ENCODE results near the gene TMEM218. TPM values are rescaled to one million over a fixed set of nuclear protein-coding genes. Genes with fewer than 3 reads are reported as not detected.

The TMEM218 gene
- total RNA-seq, 1 donor from 2014 or later: 23.1 TPM

- DNase-seq: no peak
Measured at GRCh38 chr11:125129316-125129993, 18.0 kb upstream of the TMEM218 start.

- DNase-seq: no peak
Measured at GRCh38 chr11:125128450-125128849, 17.0 kb upstream of the TMEM218 start.

- DNase-seq: no peak
Measured at GRCh38 chr11:125124618-125124992, 13.2 kb upstream of the TMEM218 start.

- DNase-seq: no peak
Measured at GRCh38 chr11:125123947-125124617, 12.7 kb upstream of the TMEM218 start.

DNA sequence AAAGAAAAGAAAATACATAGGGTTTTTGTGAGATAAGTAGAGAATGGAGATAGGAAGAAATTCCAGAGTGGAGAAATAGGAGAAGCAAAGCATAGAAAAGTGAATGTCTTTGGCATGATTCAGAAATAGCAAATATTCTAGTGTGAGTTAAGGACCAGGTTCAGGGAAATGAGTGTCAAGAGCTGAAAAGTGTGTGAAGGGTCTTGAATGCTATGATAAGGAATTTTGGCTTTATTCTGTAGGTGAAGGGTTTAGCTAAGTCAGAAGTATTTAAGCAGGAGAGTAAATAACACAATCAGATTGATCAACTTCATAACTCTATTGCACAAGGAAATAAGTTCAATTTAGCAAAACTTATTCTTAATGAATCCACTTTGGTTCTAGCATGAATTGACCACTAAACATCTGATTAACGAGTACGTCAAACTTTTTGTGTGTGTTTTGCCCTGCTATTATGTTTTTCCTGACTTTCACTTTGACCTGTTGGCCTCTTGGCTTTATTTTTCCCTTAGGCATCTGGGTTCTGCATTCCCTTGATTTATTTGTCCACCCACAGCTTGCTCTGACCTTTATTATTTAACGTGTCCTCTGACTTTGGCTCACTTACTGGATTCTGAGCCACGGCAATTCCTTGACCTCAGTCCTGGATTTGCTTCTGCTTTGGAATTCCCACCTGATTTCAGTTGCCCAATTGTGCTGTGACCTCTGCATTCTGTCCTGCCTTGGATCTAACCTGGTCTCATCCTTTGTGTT, 11.9 kb upstream of the TMEM218 start:
- DNase-seq: no peak

DNA sequence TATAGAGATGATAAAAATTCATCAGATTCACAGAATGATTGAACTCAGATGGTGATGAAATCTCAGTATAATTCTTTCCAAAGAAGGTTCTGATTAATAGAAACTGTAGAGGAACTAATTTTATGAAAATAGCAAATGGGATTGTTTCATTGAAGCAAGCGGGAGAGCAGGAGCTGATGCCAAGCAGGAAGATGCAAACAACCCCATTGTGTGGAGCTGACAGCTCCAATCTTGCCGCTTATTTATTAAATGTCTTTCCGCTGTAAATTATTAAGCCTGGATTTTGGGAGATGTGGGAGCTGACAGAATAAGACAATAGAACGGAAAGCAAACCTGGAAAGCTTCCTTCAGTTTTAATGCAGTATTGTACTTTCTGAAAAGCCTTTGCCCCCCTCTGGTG, 6.0 kb upstream of the TMEM218 start:
- no peak for DNase-seq

DNA sequence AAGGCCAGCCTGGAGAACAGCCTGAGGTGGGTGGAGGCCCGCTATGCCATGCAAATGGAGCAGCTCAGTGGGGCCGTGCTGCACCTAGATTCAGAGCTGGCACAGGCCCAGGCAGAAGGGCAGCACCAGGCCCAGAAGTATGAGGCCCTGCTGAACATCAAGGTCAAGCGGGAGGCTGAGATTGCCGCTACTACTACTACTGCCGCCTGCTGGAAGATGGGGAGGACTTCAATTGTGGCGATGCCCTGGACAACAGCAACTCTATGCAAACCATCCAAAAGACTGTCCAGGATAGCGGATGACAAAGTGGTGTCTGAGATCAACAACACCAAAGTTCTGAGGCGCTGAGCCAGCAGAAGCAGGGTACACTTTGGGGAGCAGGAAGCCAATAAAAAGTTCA, 3.1 kb upstream of the TMEM218 start:
- no peak for DNase-seq

DNA sequence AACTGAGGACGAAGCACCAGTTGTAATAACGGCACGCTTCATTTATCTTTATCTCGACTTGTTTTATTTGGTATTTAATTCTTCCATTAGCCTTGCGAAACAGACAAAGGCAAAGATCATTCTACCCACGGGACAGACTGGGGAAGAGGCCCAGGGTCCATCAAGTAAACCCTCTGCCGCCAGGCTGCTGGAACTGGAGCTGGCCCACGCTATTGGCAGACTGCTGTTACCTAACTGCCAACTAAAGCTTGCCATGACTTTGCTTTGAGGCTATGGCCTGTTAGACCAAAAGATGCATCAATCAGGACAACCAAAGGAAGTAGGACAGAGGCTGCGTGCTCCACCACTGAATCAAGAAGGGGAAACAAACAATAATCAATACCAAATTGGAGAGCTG, 780 bp upstream of the TMEM218 start:
- no peak for DNase-seq

GRCh38 chr11:125111001-125111342, 454 bp downstream of the TMEM218 start:
- DNase-seq: no peak

DNA sequence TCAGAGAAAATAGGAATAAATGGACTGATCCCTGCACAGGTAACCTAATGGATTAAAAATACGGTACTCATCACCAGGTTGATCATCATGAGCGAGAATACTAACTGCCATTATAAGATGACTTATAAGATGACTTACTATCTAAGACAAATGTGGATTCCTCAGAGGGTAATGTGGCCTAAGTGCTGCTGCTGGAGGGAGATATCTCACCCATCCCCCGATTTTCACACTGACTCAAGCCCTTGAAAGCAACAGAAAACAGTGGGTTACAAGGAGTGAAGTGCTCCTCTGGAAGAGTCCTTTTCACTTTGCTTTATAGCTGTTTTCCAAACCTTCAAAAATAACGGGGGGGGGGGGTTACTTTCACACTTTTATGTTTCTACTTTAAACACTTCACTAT, 920 bp downstream of the TMEM218 start:
- DNase-seq: no peak

DNA sequence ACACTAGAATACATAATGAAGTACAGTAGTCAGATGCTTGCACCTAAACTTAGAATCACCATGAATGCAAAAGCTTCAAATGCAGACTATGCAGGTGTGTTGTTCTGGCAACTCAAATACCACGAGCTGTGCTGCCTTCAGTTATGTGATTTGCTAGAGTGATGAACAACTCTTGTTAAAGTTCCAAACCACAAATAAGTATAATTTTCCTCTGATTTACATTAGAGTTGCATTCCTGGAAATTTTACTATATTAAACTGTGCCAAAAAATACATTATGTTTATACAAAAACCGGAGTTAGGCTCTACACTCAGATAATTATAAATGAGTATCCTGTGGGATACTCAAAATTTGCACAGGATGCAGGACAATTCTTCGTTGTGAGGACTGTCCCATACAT, 3.0 kb downstream of the TMEM218 start:
- DNase-seq: no peak

GRCh38 chr11:125105926-125106325, 5.5 kb downstream of the TMEM218 start:
- no peak for DNase-seq

DNA sequence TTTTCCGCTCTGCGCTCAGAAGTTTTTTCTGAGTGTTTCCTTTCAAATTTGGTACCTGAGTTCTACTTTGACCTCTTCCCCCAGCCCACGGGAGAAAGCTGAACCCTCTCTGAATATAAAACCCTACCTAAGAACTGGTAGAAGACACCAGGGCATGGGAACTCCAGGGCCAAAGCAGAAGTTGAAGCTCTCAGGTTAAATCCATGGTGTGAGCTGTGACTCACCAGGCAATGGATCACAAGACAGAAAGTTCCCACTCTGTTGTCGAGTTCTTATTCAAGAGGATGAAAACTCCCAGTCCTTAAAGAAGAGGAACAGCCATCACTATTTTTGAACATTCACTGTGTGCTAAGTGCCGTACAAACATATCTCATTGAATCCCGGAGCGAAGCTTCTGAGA, 8.9 kb downstream of the TMEM218 start:
- no peak for DNase-seq

DNA sequence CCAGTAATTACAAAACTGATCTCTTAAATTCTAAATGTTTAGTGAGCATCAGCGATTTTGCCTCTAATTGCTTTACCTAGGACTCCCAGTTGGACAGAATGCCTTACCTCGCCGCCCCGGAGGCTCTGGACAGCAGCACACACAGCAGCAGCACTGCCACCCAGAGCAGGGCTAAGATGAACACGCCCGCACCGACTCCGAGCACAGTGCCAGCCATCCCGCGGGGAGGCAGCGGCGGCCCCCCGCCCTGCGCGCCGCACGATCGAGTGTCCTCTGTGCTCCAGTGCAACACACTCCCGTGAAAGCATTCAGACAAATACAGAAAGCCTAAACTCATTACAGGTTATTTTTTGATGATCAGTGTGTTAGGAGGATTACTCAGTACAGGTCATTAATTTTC, 9.4 kb downstream of the TMEM218 start:
- no peak for DNase-seq

GRCh38 chr11:125101596-125101995, 9.8 kb downstream of the TMEM218 start:
- no peak for DNase-seq

DNA sequence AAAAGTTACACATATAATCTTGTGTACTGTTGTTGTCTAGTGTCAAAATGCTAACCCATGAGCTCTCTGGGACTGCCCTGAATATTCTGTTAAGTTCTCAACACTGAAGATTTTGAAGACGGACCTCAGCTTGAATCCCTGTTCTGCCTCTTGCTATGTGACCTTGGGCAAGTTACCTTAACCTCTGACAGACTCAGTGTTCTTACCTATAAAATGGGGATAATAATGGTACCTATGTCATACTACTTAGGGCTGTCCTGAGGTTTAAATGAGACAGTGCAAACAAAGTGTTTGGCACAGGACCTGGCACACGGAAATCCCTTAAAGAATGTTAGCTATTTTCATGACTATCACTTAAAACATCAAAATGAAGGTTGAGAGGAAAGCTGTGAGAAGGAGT, 11.3 kb downstream of the TMEM218 start:
- no peak for DNase-seq

- no peak for DNase-seq
Measured at GRCh38 chr11:125094731-125095130, 16.7 kb downstream of the TMEM218 start.

DNA sequence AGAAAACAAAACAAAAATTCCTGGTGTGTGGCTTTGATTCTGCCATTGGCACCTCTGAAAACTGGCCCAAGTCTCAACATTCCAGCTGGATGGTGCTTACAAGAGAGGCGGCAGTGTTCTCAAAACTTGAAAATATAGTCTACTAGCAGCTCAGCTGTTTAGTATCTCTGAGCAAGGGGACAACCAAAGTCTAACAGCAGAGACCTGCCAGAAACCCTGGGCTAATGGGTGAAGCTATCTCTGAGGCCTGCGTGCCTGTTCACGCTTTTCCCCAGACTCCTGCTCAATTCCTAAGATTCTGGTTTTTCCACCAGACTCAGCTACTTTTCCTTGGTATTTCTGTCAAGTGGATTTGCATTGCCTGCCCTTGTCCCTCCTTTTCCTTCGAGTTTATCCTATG, 17.9 kb downstream of the TMEM218 start:
- no peak for DNase-seq

- no peak for DNase-seq
Measured at GRCh38 chr11:125092669-125093068, 18.8 kb downstream of the TMEM218 start.

- DNase-seq: no peak
Measured at GRCh38 chr11:125091877-125092664, 19.4 kb downstream of the TMEM218 start.

DNA sequence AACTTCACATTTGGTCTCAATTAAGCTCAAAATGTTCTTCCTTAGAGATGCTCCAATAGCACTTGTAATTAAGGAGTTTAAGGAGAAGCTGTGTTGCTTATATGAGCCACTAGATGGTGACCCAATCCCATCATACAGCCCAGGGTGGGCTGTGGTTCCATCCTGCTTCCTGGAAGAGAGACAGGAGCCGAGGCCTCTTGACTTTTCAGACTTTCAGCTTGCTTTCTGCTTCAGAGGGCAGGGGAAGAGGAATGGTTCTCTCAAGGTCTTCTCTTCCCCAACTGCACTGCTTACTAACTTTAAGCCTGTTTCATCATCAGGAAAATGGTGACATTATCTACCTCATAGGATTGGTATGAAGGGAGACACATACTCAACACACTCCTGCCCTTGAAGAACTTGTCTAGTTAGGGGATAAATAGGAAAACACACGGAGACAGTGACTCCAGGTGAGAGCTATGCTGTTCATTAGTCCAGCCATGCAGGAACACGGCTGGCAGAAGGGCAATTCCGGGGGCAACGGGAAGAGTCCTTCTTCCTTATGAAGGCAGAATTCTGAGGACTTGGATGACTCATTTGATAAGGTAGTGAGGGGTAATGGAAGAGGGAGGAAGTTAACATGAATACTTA, 20.1 kb downstream of the TMEM218 start:
- peak; percentile 86 for DNase-seq

- no peak for DNase-seq
Measured at GRCh38 chr11:125090816-125091215, 20.6 kb downstream of the TMEM218 start.
